Body of pancreas (tissue), 4 donors: ENCODE measurements around the gene FGG. TPM values are rescaled to one million over a fixed set of nuclear protein-coding genes. Genes with fewer than 3 reads are reported as not detected.

Experiments
- ATAC-seq: fragments of 150-250 bp; one replicate; pipeline ENCODE4 v1.9.1; 2016
- DNase-seq, 4 donors: peaks; one replicate each; pipeline ENCODE4 v3.0.0-alpha.2; 2019
- H3K27ac ChIP-seq, 4 donors: fragments of 200-600 bp; sonication (generic); 1 replicate in 3 of 4; 2 replicates in 1 of 4; pipeline versions ENCODE4 v1.5.1 to v1.6.1; 2016 to 2019; ENCODE audit warnings: mild to moderate bottlenecking in 1 of 4, mixed read lengths in 1 of 4, moderate library complexity in 1 of 4
- H3K27me3 ChIP-seq, 2 donors: fragments of 200-600 bp; sonication (generic); one replicate each; pipeline ENCODE4 v1.6.0; 2016; ENCODE audit warnings: mild to moderate bottlenecking in 1 of 2
- H3K36me3 ChIP-seq, 2 donors: fragments of 200-600 bp; sonication (generic); replicated peaks in 1 of 2; 2 replicates each; pipeline ENCODE4 v1.5.1; 2016; ENCODE audit warnings: low read depth in 2 of 2; ENCODE audit not compliant: insufficient read depth in 1 of 2
- H3K4me1 ChIP-seq: fragments of 200-600 bp; sonication (generic); one replicate; pipeline ENCODE4 v1.6.0; 2016
- H3K4me3 ChIP-seq, 2 donors: fragments of 200-600 bp; sonication (generic); 1 replicate in 1 of 2; 2 replicates in 1 of 2; pipeline ENCODE4 v1.5.1; 2016 to 2019
- H3K9me3 ChIP-seq, 3 donors: fragments of 200-600 bp; sonication (generic); 1 replicate in 2 of 3; 2 replicates in 1 of 3; pipeline ENCODE4 v1.5.1; 2016
- CTCF ChIP-seq, 7 experiments: fragments of 450-650 bp in 4 of 7; fragments of 200-600 bp in 3 of 7; sonication (generic) in 3 of 7; IDR thresholded peaks; one replicate each; pipeline ENCODE4 v1.5.1; 2016 to 2019; ENCODE audit warnings: antibody characterized with exemption in 7 of 7
- POLR2A ChIP-seq, 3 donors: fragments of 450-650 bp; IDR thresholded peaks; one replicate each; pipeline ENCODE4 v1.6.1; 2016; ENCODE audit warnings: antibody characterized with exemption in 3 of 3, mild to moderate bottlenecking in 2 of 3
- WGBS, 2 donors: methylation state at CpG; one replicate each; pipeline ENCODE4 v1.1.5; 2017; 5-methylcytosine and 5-hydroxymethylcytosine counted together
- intact Hi-C: fragments of 100-400 bp; cut with DNase I; formaldehyde crosslinking; loops from one replicate; pipeline ENCODE4 v1.15.1; 2023
- total RNA-seq, 2 donors: library from RNA; depleted of rRNA; stranded (reverse); fragments of >200 nt; gene quantifications; one replicate each; pipeline ENCODE4 v1.1.0, GENCODE V29; 2016

The FGG gene
- total RNA-seq, 2 donors from 2014 or later, result not detected

DNA sequence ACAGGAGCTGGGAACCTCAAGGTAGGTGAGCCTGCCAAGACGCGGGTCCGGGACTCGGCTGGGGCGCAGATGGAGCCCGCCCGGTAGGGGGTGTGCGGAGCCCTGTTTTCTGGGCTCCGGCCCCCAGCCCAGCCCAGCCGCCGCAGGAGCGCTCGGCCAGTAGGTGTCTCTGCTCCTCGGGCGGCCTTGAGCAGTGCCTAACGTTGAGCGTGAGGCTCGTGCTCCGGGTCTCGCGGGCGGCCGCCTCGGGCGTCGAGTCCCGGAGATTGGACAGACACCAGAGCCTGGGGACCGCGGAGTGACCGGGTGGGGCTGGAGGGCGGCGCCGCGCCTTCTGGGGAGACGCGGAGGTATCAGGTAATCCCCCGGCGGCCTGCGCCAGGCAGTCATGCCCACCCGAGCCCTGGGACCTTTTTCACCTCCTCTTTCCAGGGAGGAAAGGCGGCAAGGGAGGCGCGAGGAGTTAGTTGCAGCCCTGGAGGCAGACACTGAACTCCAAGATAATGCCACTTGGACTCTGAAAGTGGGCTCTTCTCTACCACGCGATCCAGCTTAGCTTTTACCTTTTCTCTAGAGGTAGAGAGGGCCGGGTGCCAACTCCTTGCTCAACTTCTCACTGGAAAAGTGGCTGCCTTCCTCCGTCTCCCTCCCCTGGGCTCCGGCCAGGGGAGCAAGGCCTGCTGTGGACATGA is 14.5 kb upstream of the FGG start:
- no peak overlapping the region for H3K27ac ChIP-seq
- WGBS, 2 donors, result 4 to 5% methylated on average over 25 to 45 of the region's 48 CpGs

GRCh38 chr4:154625971-154626370 is 13.5 kb upstream of the FGG start:
- 75 to 82% methylated on average over 3 of the region's 3 CpGs for WGBS, 2 donors
- H3K36me3 ChIP-seq, result no peaks in the 10 kb centered on the region
- DNase-seq (no peak), ATAC-seq (no peak)
- intact Hi-C loops, result no loop called here
- no peak overlapping the region for H3K4me3 ChIP-seq
- H3K4me1 ChIP-seq, result peaks cover 11% of the 10 kb centered on the region
- TF ChIP-seq POLR2A (IDR thresholded peaks at IDR 0.05) (no peak), CTCF (IDR thresholded peaks at IDR 0.05) (no peak)
- no peaks in the 10 kb centered on the region for H3K27me3 ChIP-seq
- H3K9me3 ChIP-seq, result no peaks in the 10 kb centered on the region
- no peak overlapping the region for H3K27ac ChIP-seq

More for the DNA sequence above, 14.5 kb upstream of the FGG start:
- Histone ChIP-seq H3K36me3 (no peaks in the 10 kb centered on the region), H3K4me1 (peaks cover 11% of the 10 kb centered on the region), H3K4me3 (no peak overlapping the region), H3K27me3 (no peaks in the 10 kb centered on the region), H3K9me3 (no peaks in the 10 kb centered on the region)
- DNase-seq (peak; percentile 64 to 79 (median 68)), ATAC-seq (peak; percentile 92)
- intact Hi-C loops, result no loop called here
- TF ChIP-seq CTCF (IDR thresholded peaks at IDR 0.05), result peak; percentile 44 to 69 (median 55)
- TF ChIP-seq POLR2A (IDR thresholded peaks at IDR 0.05), result no peak

- Histone ChIP-seq H3K4me1 (peaks cover 11% of the 10 kb centered on the region), H3K27me3 (no peaks in the 10 kb centered on the region), H3K9me3 (no peaks in the 10 kb centered on the region), H3K4me3 (no peak overlapping the region), H3K36me3 (no peaks in the 10 kb centered on the region), H3K27ac (no peak overlapping the region)
- WGBS, 2 donors, result 87 to 90% methylated on average over 7 of the region's 7 CpGs
- DNase-seq, result no peak
- no peak for ATAC-seq
- TF ChIP-seq CTCF (IDR thresholded peaks at IDR 0.05), result no peak
- no peak for TF ChIP-seq POLR2A (IDR thresholded peaks at IDR 0.05)
- intact Hi-C loops, result loop anchor here (5.0 kb wide), 1 partner anchor 67 kb away; no protein-coding TSS in a partner anchor
Measured at GRCh38 chr4:154623995-154624394, 11.5 kb upstream of the FGG start.

DNA sequence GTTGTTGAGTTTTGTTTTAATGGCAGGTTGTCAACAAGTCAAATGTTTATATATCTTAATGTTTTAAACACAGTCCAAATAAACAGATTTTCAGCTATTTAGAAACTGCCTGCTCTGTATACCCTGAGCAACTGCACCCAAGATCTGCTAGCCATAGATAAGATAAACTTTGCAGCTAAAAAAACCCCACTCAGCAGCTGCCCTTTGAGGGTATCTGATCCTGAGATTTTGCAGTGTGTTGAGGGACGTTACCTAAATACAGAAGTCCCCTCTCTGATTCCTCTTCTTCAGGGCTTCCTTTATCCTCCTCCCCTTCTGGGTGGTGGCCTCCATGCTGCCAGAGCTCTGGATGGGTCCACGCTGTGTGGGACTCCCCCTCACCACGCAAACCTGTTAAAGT is 11.0 kb upstream of the FGG start:
- intact Hi-C loops, result loop anchor here (5.0 kb wide), 1 partner anchor 66 kb away; no protein-coding TSS in a partner anchor
- Histone ChIP-seq H3K9me3 (no peaks in the 10 kb centered on the region), H3K27me3 (no peaks in the 10 kb centered on the region), H3K27ac (no peak overlapping the region), H3K4me3 (no peak overlapping the region), H3K4me1 (peaks cover 11% of the 10 kb centered on the region), H3K36me3 (no peaks in the 10 kb centered on the region)
- TF ChIP-seq CTCF (IDR thresholded peaks at IDR 0.05) (no peak), POLR2A (IDR thresholded peaks at IDR 0.05) (no peak)
- no peak for DNase-seq
- WGBS, 2 donors, result 68 to 69% methylated on average over 3 of the region's 3 CpGs
- ATAC-seq, result no peak

- Histone ChIP-seq H3K27ac (no peak overlapping the region), H3K36me3 (no peaks in the 10 kb centered on the region), H3K4me3 (no peak overlapping the region), H3K4me1 (peaks cover 17% of the 10 kb centered on the region), H3K27me3 (no peaks in the 10 kb centered on the region), H3K9me3 (no peaks in the 10 kb centered on the region)
- TF ChIP-seq CTCF (IDR thresholded peaks at IDR 0.05) (peak in 6 of 7 experiments; percentile 29 to 73 (median 63)), POLR2A (IDR thresholded peaks at IDR 0.05) (no peak)
- ATAC-seq, result no peak
- intact Hi-C loops, result loop anchor here (5.0 kb wide), 1 partner anchor 65 kb away; no protein-coding TSS in a partner anchor
- peak; percentile 16 to 47 (median 26) for DNase-seq
Measured at GRCh38 chr4:154622598-154622997, 10.1 kb upstream of the FGG start.
